ENCODE results near the gene GBP7.

GBP7 gene

DNA sequence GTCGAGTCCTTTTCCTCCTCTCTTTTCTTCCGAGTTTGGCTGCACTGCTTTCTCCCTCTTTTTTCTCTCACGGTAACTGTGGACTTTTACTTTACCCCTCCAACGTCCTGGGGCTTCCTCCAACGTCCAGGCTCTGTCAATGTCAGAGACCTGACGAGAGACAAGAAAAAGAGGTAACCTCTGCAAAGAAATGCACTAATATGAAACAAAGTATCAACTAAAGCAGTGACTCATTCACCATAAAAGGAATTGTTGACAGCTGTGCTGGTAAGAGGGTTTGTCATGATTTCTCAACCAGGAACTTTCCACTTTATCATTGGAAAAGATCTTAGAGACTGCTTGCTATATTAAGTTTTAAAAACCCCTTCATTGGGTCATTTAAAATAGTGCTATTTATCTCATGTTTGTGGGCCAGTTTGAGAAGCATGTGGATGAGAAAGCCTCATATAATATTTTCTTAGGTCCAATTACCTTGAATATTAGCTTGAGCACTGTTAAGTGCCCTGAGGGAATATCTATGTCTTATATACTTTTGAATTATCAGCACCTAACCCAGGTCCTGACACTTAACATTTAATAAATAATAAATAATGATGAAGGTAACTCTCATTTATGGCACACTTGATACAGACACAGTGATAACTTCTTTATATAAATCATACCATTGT, 49.8 kb downstream of the GBP7 start, which contains the start of gene GBP2:
TSS of gene GBP2 (minus strand) at position 202 of the 668 bp plus-strand sequence. CDS start 4,148 bp downstream, outside the sequence.
- DNase-seq (ENCODE audit: low spot score): peak; percentile 73
- no peak within 1 kb of the TSS for H3K27ac ChIP-seq
- ChIA-PET POLR2A (ENCODE audit: low non-redundant PET) (no interaction called here), CTCF (no interaction called here)
- TF ChIP-seq, protein P1, sequence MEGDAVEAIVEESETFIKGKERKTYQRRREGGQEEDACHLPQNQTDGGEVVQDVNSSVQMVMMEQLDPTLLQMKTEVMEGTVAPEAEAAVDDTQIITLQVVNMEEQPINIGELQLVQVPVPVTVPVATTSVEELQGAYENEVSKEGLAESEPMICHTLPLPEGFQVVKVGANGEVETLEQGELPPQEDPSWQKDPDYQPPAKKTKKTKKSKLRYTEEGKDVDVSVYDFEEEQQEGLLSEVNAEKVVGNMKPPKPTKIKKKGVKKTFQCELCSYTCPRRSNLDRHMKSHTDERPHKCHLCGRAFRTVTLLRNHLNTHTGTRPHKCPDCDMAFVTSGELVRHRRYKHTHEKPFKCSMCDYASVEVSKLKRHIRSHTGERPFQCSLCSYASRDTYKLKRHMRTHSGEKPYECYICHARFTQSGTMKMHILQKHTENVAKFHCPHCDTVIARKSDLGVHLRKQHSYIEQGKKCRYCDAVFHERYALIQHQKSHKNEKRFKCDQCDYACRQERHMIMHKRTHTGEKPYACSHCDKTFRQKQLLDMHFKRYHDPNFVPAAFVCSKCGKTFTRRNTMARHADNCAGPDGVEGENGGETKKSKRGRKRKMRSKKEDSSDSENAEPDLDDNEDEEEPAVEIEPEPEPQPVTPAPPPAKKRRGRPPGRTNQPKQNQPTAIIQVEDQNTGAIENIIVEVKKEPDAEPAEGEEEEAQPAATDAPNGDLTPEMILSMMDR (conservative IDR thresholded peaks at IDR 0.05; ENCODE audit: low read depth): no peak

- TF ChIP-seq, protein P1 (conservative IDR thresholded peaks at IDR 0.05; ENCODE audit: low read depth): no peak
- no peak overlapping the region for H3K27ac ChIP-seq
- CTCF ChIA-PET: no interaction called here
- POLR2A ChIA-PET (ENCODE audit: low non-redundant PET): no interaction called here
- DNase-seq (ENCODE audit: low spot score): no peak
Observed at GRCh38 chr1:89125240-89125912, 50.4 kb downstream of the GBP7 start.

DNA sequence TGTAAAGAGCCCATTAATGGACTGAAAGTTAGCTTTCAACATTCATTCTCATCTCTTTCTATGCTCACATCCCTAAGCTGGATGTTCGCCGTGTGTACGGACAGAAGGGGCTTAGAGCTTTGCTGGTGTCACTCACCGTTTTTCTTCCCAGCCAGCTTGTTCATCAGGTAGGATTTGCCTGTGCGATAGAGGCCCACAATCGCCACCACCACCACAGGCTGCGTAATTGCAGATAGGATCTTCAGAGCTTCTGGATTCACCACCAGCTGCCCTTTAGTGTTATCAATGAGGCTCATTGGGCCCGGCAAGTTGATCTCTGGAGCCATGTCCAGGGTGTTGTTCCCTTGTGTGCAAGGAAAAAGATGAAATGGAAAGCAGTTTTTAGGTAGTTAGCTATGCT, 54.2 kb downstream of the GBP7 start:
- no peak for DNase-seq (ENCODE audit: low spot score)
- POLR2A ChIA-PET (ENCODE audit: low non-redundant PET): no interaction called here
- H3K27ac ChIP-seq: no peak overlapping the region
- TF ChIP-seq, protein P1 (conservative IDR thresholded peaks at IDR 0.05; ENCODE audit: low read depth): no peak
- CTCF ChIA-PET: no interaction called here

- CTCF ChIA-PET: no interaction called here
- POLR2A ChIA-PET (ENCODE audit: low non-redundant PET): no interaction called here
- H3K27ac ChIP-seq: no peak overlapping the region
- TF ChIP-seq, protein P1 (conservative IDR thresholded peaks at IDR 0.05; ENCODE audit: low read depth): no peak
- DNase-seq (ENCODE audit: low spot score): no peak
Observed at GRCh38 chr1:89114662-89115061, 61.1 kb downstream of the GBP7 start.

GRCh38 chr1:89112871-89113613, 62.8 kb downstream of the GBP7 start:
- no peak for DNase-seq (ENCODE audit: low spot score)
- no peak overlapping the region for H3K27ac ChIP-seq
- CTCF ChIA-PET: no interaction called here
- TF ChIP-seq, protein P1 (conservative IDR thresholded peaks at IDR 0.05; ENCODE audit: low read depth): no peak
- POLR2A ChIA-PET (ENCODE audit: low non-redundant PET): no interaction called here

GRCh38 chr1:89104687-89105086, 71.1 kb downstream of the GBP7 start:
- TF ChIP-seq, protein P1 (conservative IDR thresholded peaks at IDR 0.05; ENCODE audit: low read depth): no peak
- DNase-seq (ENCODE audit: low spot score): no peak
- H3K27ac ChIP-seq: no peak overlapping the region
- ChIA-PET POLR2A (ENCODE audit: low non-redundant PET) (no interaction called here), CTCF (no interaction called here)
